Measurements from ENCODE around the gene THADA.
"Not testable (repeated sequence)": the region's sequence is repeated elsewhere in the genome, so short reads cannot be mapped to it uniquely, and the experiment has no call there.

Gene THADA

GRCh38 chr2:43298500-43298899 lies 297.3 kb downstream of the THADA start:
- DNase-seq (ENCODE audit: low spot score), result no peak

GRCh38 chr2:43297740-43298139 lies 298.1 kb downstream of the THADA start:
- DNase-seq (ENCODE audit: low spot score), result not testable (repeated sequence)

GRCh38 chr2:43294973-43295603 lies 300.8 kb downstream of the THADA start:
- no peak for DNase-seq (ENCODE audit: low spot score)

GRCh38 chr2:43293744-43294695 lies 301.8 kb downstream of the THADA start:
- peak; percentile 92 for DNase-seq (ENCODE audit: low spot score)

- DNase-seq (ENCODE audit: low spot score), result no peak
Observed at GRCh38 chr2:43292851-43293743, 302.7 kb downstream of the THADA start.

GRCh38 chr2:43292297-43292696 lies 303.5 kb downstream of the THADA start:
- no peak for DNase-seq (ENCODE audit: low spot score)

GRCh38 chr2:43289331-43289730 lies 306.5 kb downstream of the THADA start:
- no peak for DNase-seq (ENCODE audit: low spot score)

GRCh38 chr2:43288417-43289305 lies 307.2 kb downstream of the THADA start:
- no peak for DNase-seq (ENCODE audit: low spot score)

- DNase-seq (ENCODE audit: low spot score), result no peak
Observed at GRCh38 chr2:43285987-43286386, 309.9 kb downstream of the THADA start.

- DNase-seq (ENCODE audit: low spot score), result no peak
Observed at GRCh38 chr2:43284967-43285366, 310.9 kb downstream of the THADA start.

GRCh38 chr2:43284347-43284746 lies 311.5 kb downstream of the THADA start:
- not testable (repeated sequence) for DNase-seq (ENCODE audit: low spot score)

GRCh38 chr2:43280994-43281393 lies 314.8 kb downstream of the THADA start:
- no peak for DNase-seq (ENCODE audit: low spot score)

GRCh38 chr2:43279317-43279840 lies 316.5 kb downstream of the THADA start:
- DNase-seq (ENCODE audit: low spot score), result no peak

- DNase-seq (ENCODE audit: low spot score), result no peak
Observed at GRCh38 chr2:43278564-43279220, 317.1 kb downstream of the THADA start.

- DNase-seq (ENCODE audit: low spot score), result no peak
Observed at GRCh38 chr2:43276962-43277391, 318.9 kb downstream of the THADA start.

GRCh38 chr2:43276266-43276941 lies 319.4 kb downstream of the THADA start:
- DNase-seq (ENCODE audit: low spot score), result no peak

GRCh38 chr2:43274721-43275120 lies 321.1 kb downstream of the THADA start:
- no peak for DNase-seq (ENCODE audit: low spot score)

- no peak for DNase-seq (ENCODE audit: low spot score)
Observed at GRCh38 chr2:43274055-43274454, 321.8 kb downstream of the THADA start.

GRCh38 chr2:43273529-43273928 lies 322.3 kb downstream of the THADA start:
- DNase-seq (ENCODE audit: low spot score), result no peak

All from AG08396 (cell line).